ENCODE results near the gene SEC14L3. TPM values are rescaled to one million over a fixed set of nuclear protein-coding genes. Genes with fewer than 3 reads are reported as not detected.

The SEC14L3 gene
- total and polyA plus RNA-seq, 2 donors from 2014 or later: not detected

DNA sequence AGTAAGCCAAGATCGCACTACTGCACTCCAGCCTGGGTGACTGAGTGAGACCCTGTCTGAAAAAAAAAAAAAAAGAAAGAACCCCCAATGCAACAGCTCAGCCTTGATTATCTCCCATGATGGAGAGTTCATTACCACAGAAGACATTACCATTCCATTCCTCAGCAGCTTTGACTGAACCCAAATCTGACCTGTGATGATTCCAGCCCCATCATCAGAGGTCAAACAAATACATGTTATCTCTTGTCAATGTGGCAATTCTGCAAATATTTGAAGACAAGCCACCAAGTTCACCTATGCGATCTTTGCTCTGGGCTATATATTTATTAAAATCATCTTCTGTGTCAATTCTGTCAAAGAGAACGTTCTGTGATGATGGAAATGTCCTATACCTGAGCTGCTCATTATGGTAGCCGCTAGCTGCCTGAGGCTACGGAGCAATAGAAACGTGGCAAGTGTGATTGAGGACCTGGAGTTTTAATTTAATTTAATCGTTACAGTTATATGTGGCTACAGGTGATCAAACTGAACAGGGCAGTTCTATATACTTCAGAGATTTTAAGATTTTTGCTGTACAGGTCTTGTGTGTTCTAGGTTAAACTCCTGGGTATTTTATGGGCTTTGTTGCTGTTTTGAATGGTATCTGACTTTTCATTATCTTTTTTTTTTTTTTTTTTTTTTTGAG, 25.8 kb upstream of the SEC14L3 start:
- Histone ChIP-seq H3K36me3 (ENCODE audit: control insufficient read depth in 2 of 3, insufficient read depth in 3 of 3, low read length in 3 of 3) (no peaks in the 10 kb centered on the region), H3K27ac (ENCODE audit: low read depth in 2 of 2, low read length in 2 of 2) (no peak overlapping the region), H3K9ac (ENCODE audit: low read length in 3 of 3) (no peak overlapping the region), H3K4me3 (ENCODE audit: low read length in 3 of 3) (no peak overlapping the region), H3K27me3 (ENCODE audit: control insufficient read depth, insufficient read depth, low read length) (no peaks in the 10 kb centered on the region), H3K9me3 (ENCODE audit: control insufficient read depth in 2 of 3, insufficient read depth in 1 of 3, low read length in 3 of 3) (no peaks in the 10 kb centered on the region), H3K4me1 (ENCODE audit: control insufficient read depth in 2 of 3, insufficient read depth in 2 of 3, low read depth in 1 of 3, low read length in 3 of 3) (no peaks in the 10 kb centered on the region)
- intact Hi-C loops (cut with DNase I): no loop called here
- no peak for DNase-seq
- no peak for FAIRE-seq
- no peak for TF ChIP-seq CTCF (IDR thresholded peaks at IDR 0.05; ENCODE audit: borderline replicate concordance, extremely low read depth, insufficient read depth)

DNA sequence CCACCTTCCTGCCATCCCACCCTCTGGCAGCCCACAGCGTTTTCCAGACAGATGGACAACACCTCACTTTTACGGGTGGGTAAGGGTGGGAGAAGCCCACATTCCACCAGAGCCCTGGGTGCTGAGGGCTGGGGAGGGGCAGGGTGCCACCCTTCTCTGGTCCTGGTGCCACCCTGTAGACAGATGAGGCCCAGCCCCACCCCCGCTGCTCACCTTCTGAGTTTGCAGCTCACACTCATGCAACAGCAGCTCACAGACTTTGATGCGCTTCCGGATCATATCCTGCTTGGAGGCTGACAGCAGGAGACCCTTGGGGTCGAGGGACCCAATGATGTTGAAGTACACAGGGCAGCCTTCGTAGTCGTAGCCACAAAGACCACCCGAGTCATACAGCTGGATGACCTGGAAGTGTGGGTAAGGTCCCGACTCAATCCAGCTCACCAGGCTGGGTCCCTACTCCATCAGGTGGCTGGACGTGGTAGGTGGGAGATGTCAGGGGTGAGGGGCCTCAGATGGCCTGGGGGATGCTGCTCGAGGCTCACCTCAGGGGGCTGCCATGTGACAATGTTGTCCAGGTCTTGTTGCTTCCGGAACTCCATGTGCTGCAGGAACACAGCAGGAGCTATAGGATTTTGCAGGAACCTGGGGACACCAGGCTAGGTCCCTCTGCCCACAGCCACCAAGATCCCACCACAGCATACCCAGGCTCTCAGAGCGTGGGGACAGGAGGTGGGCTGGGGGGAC, 23.4 kb upstream of the SEC14L3 start:
- DNase-seq (no peak), FAIRE-seq (no peak)
- Histone ChIP-seq H3K36me3 (ENCODE audit: control insufficient read depth in 2 of 3, insufficient read depth in 3 of 3, low read length in 3 of 3) (no peaks in the 10 kb centered on the region), H3K9ac (ENCODE audit: low read length in 3 of 3) (no peak overlapping the region), H3K4me3 (ENCODE audit: low read length in 3 of 3) (no peak overlapping the region), H3K27ac (ENCODE audit: low read depth in 2 of 2, low read length in 2 of 2) (no peak overlapping the region), H3K27me3 (ENCODE audit: control insufficient read depth, insufficient read depth, low read length) (no peaks in the 10 kb centered on the region), H3K4me1 (ENCODE audit: control insufficient read depth in 2 of 3, insufficient read depth in 2 of 3, low read depth in 1 of 3, low read length in 3 of 3) (no peaks in the 10 kb centered on the region), H3K9me3 (ENCODE audit: control insufficient read depth in 2 of 3, insufficient read depth in 1 of 3, low read length in 3 of 3) (no peaks in the 10 kb centered on the region)
- intact Hi-C loops (cut with DNase I): no loop called here
- TF ChIP-seq CTCF (IDR thresholded peaks at IDR 0.05; ENCODE audit: borderline replicate concordance, extremely low read depth, insufficient read depth): no peak

DNA sequence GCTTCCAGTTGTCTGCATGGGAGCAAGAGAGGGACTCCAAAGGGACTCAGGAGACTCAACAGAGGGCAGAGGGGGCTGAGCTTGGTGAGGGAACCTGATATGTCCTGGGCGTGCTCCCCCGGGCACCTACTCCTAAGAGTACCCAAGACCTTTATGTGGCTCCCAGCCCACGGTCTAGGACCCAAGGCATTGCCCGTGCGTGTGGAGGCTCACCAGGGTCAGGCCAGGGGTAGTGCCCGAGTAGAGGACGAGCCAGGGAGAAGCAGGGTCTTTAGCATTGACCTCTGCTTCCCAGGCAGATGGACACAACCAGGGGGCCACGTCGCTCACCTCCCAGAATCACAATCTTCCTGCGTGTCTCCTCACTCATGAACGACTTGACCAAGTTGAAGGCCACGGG, 20.3 kb upstream of the SEC14L3 start:
- no peak overlapping the region for H3K4me3 ChIP-seq (ENCODE audit: low read length in 3 of 3)
- H3K27me3 ChIP-seq (ENCODE audit: control insufficient read depth, insufficient read depth, low read length): no peaks in the 10 kb centered on the region
- H3K9ac ChIP-seq (ENCODE audit: low read length in 3 of 3): no peak overlapping the region
- no peak for FAIRE-seq
- no peaks in the 10 kb centered on the region for H3K9me3 ChIP-seq (ENCODE audit: control insufficient read depth in 2 of 3, insufficient read depth in 1 of 3, low read length in 3 of 3)
- no peak overlapping the region for H3K27ac ChIP-seq (ENCODE audit: low read depth in 2 of 2, low read length in 2 of 2)
- H3K4me1 ChIP-seq (ENCODE audit: control insufficient read depth in 2 of 3, insufficient read depth in 2 of 3, low read depth in 1 of 3, low read length in 3 of 3): no peaks in the 10 kb centered on the region
- intact Hi-C loops (cut with DNase I): no loop called here
- H3K36me3 ChIP-seq (ENCODE audit: control insufficient read depth in 2 of 3, insufficient read depth in 3 of 3, low read length in 3 of 3): no peaks in the 10 kb centered on the region
- DNase-seq: no peak
- TF ChIP-seq CTCF (IDR thresholded peaks at IDR 0.05; ENCODE audit: borderline replicate concordance, extremely low read depth, insufficient read depth): no peak
